ENCODE results near the gene OPN4.

GRCh38 chr10:86609920-86610319, 44.4 kb upstream of the OPN4 start:
- TF ChIP-seq TSC22D4 (tag; IDR thresholded peaks at IDR 0.05) (no peak), PHB2 (IDR thresholded peaks at IDR 0.05; ENCODE audit: low read depth) (no peak), CBFA2T3 (IDR thresholded peaks at IDR 0.05) (no peak), ZNF384 (IDR thresholded peaks at IDR 0.05; ENCODE audit: low read depth, low read length) (no peak), CREB1 (IDR thresholded peaks at IDR 0.05) (no peak), CREB1 (CRISPR knock-in tag; IDR thresholded peaks at IDR 0.05) (no peak), JUND (IDR thresholded peaks at IDR 0.05; ENCODE audit: borderline replicate concordance, low read depth, low read length) (no peak), JUND (tag; IDR thresholded peaks at IDR 0.05; ENCODE audit: borderline replicate concordance, low read depth, low read length) (no peak), ZBED1 (IDR thresholded peaks at IDR 0.05) (no peak), CTCF (IDR thresholded peaks at IDR 0.05 in 2 of 3, conservative IDR thresholded peaks at IDR 0.05 in 1 of 3; ENCODE audit: insufficient read depth in 2 of 3, low read depth in 1 of 3, low read length in 3 of 3) (no peak)
